Measurements from ENCODE around the gene BRSK1.
A peak's percentile ranks its signal among the peaks of the same experiment; 100 is the strongest.

The BRSK1 gene

GRCh38 chr19:55256562-55257460 is 27.0 kb upstream of the BRSK1 start:
- H3K4me2 ChIP-seq (ENCODE audit: low read length), result peak overlapping the region; percentile 94
- H3K9me3 ChIP-seq (replicated peaks; ENCODE audit: low read length), result no peaks in the 10 kb centered on the region
- peaks cover 42% of the 10 kb centered on the region for H3K4me1 ChIP-seq (ENCODE audit: control insufficient read depth, insufficient read depth, low read length)
- peak overlapping the region; percentile 96 for H3K9ac ChIP-seq (ENCODE audit: low read depth, low read length)
- no peaks in the 10 kb centered on the region for H3K27me3 ChIP-seq (ENCODE audit: control insufficient read depth, insufficient read depth, low read length)
- peak overlapping the region; percentile 79 for H3K4me3 ChIP-seq (ENCODE audit: low read length)
- H3K36me3 ChIP-seq (ENCODE audit: insufficient read depth, low read length), result peaks cover under 1% of the 10 kb centered on the region

- Histone ChIP-seq H3K36me3 (ENCODE audit: insufficient read depth, low read length) (peaks cover 6% of the 10 kb centered on the region), H3K9me3 (replicated peaks; ENCODE audit: low read length) (no peaks in the 10 kb centered on the region), H3K9ac (ENCODE audit: low read depth, low read length) (peak overlapping the region; percentile 96), H3K4me2 (ENCODE audit: low read length) (peak overlapping the region; percentile 94), H3K4me1 (ENCODE audit: control insufficient read depth, insufficient read depth, low read length) (peaks cover 41% of the 10 kb centered on the region), H3K4me3 (ENCODE audit: low read length) (peak overlapping the region; percentile 79), H3K27me3 (ENCODE audit: control insufficient read depth, insufficient read depth, low read length) (no peaks in the 10 kb centered on the region)
These were observed 26.1 kb upstream of the BRSK1 start for GRCh38 chr19:55257461-55258420.

GRCh38 chr19:55258476-55258827 is 25.3 kb upstream of the BRSK1 start:
- peak overlapping the region; percentile 96 for H3K9ac ChIP-seq (ENCODE audit: low read depth, low read length)
- H3K9me3 ChIP-seq (replicated peaks; ENCODE audit: low read length), result no peaks in the 10 kb centered on the region
- peaks cover 41% of the 10 kb centered on the region for H3K4me1 ChIP-seq (ENCODE audit: control insufficient read depth, insufficient read depth, low read length)
- H3K4me2 ChIP-seq (ENCODE audit: low read length), result peak overlapping the region; percentile 94
- peaks cover 6% of the 10 kb centered on the region for H3K36me3 ChIP-seq (ENCODE audit: insufficient read depth, low read length)
- H3K4me3 ChIP-seq (ENCODE audit: low read length), result peak overlapping the region; percentile 79
- no peaks in the 10 kb centered on the region for H3K27me3 ChIP-seq (ENCODE audit: control insufficient read depth, insufficient read depth, low read length)

- Histone ChIP-seq H3K9ac (ENCODE audit: low read depth, low read length) (peak within 1 kb of the TSS; percentile 96), H3K27me3 (ENCODE audit: control insufficient read depth, insufficient read depth, low read length) (no peaks in the 10 kb centered on the region), H3K9me3 (replicated peaks; ENCODE audit: low read length) (no peaks in the 10 kb centered on the region), H3K36me3 (ENCODE audit: insufficient read depth, low read length) (peaks cover 6% of the 10 kb centered on the region), H3K4me3 (ENCODE audit: low read length) (peak within 1 kb of the TSS; percentile 79), H3K4me2 (ENCODE audit: low read length) (peak within 1 kb of the TSS; percentile 94), H3K4me1 (ENCODE audit: control insufficient read depth, insufficient read depth, low read length) (peaks cover 41% of the 10 kb centered on the region)
These were observed 24.8 kb upstream of the BRSK1 start, which contains the start of gene PPP6R1 for GRCh38 chr19:55258828-55259539. Gene PPP6R1 (minus strand): TSS chr19:55259017. CDS start chr19:55247103, 11,914 bp downstream.

GRCh38 chr19:55259540-55260210 is 24.1 kb upstream of the BRSK1 start:
- Histone ChIP-seq H3K9ac (ENCODE audit: low read depth, low read length) (peak overlapping the region; percentile 90), H3K27me3 (ENCODE audit: control insufficient read depth, insufficient read depth, low read length) (no peaks in the 10 kb centered on the region), H3K4me2 (ENCODE audit: low read length) (peak overlapping the region; percentile 94), H3K4me3 (ENCODE audit: low read length) (peak overlapping the region; percentile 71), H3K4me1 (ENCODE audit: control insufficient read depth, insufficient read depth, low read length) (peaks cover 37% of the 10 kb centered on the region), H3K36me3 (ENCODE audit: insufficient read depth, low read length) (peaks cover 6% of the 10 kb centered on the region), H3K9me3 (replicated peaks; ENCODE audit: low read length) (no peaks in the 10 kb centered on the region)

- H3K4me1 ChIP-seq (ENCODE audit: control insufficient read depth, insufficient read depth, low read length), result peaks cover 17% of the 10 kb centered on the region
These were observed 22.1 kb upstream of the BRSK1 start for GRCh38 chr19:55261671-55262126.

GRCh38 chr19:55262359-55262758 is 21.4 kb upstream of the BRSK1 start:
- no peak overlapping the region for H3K4me2 ChIP-seq (ENCODE audit: low read length)
- no peak overlapping the region for H3K9ac ChIP-seq (ENCODE audit: low read depth, low read length)
- H3K9me3 ChIP-seq (replicated peaks; ENCODE audit: low read length), result no peaks in the 10 kb centered on the region
- peaks cover 6% of the 10 kb centered on the region for H3K36me3 ChIP-seq (ENCODE audit: insufficient read depth, low read length)
- no peaks in the 10 kb centered on the region for H3K27me3 ChIP-seq (ENCODE audit: control insufficient read depth, insufficient read depth, low read length)
- H3K4me1 ChIP-seq (ENCODE audit: control insufficient read depth, insufficient read depth, low read length), result peaks cover 10% of the 10 kb centered on the region
- H3K4me3 ChIP-seq (ENCODE audit: low read length), result no peak overlapping the region

More at GRCh38 chr19:55261671-55262126, 22.1 kb upstream of the BRSK1 start:
- Histone ChIP-seq H3K9me3 (replicated peaks; ENCODE audit: low read length) (no peaks in the 10 kb centered on the region), H3K4me2 (ENCODE audit: low read length) (no peak overlapping the region), H3K9ac (ENCODE audit: low read depth, low read length) (no peak overlapping the region), H3K4me3 (ENCODE audit: low read length) (no peak overlapping the region), H3K36me3 (ENCODE audit: insufficient read depth, low read length) (peaks cover 6% of the 10 kb centered on the region), H3K27me3 (ENCODE audit: control insufficient read depth, insufficient read depth, low read length) (no peaks in the 10 kb centered on the region)

- H3K27me3 ChIP-seq (ENCODE audit: control insufficient read depth, insufficient read depth, low read length), result no peaks in the 10 kb centered on the region
These were observed 19.3 kb upstream of the BRSK1 start for GRCh38 chr19:55264531-55264930.

GRCh38 chr19:55265173-55265572 is 18.6 kb upstream of the BRSK1 start:
- H3K36me3 ChIP-seq (ENCODE audit: insufficient read depth, low read length), result peaks cover 6% of the 10 kb centered on the region
- no peaks in the 10 kb centered on the region for H3K9me3 ChIP-seq (replicated peaks; ENCODE audit: low read length)
- H3K27me3 ChIP-seq (ENCODE audit: control insufficient read depth, insufficient read depth, low read length), result no peaks in the 10 kb centered on the region
- H3K4me1 ChIP-seq (ENCODE audit: control insufficient read depth, insufficient read depth, low read length), result no peaks in the 10 kb centered on the region
- H3K9ac ChIP-seq (ENCODE audit: low read depth, low read length), result no peak overlapping the region
- H3K4me3 ChIP-seq (ENCODE audit: low read length), result no peak overlapping the region
- H3K4me2 ChIP-seq (ENCODE audit: low read length), result no peak overlapping the region

More at GRCh38 chr19:55264531-55264930, 19.3 kb upstream of the BRSK1 start:
- Histone ChIP-seq H3K4me1 (ENCODE audit: control insufficient read depth, insufficient read depth, low read length) (peaks cover 5% of the 10 kb centered on the region), H3K9me3 (replicated peaks; ENCODE audit: low read length) (no peaks in the 10 kb centered on the region), H3K4me2 (ENCODE audit: low read length) (no peak overlapping the region), H3K4me3 (ENCODE audit: low read length) (no peak overlapping the region), H3K36me3 (ENCODE audit: insufficient read depth, low read length) (peaks cover 6% of the 10 kb centered on the region), H3K9ac (ENCODE audit: low read depth, low read length) (no peak overlapping the region)

GRCh38 chr19:55265723-55266386 is 17.9 kb upstream of the BRSK1 start:
- Histone ChIP-seq H3K4me1 (ENCODE audit: control insufficient read depth, insufficient read depth, low read length) (no peaks in the 10 kb centered on the region), H3K9ac (ENCODE audit: low read depth, low read length) (no peak overlapping the region), H3K36me3 (ENCODE audit: insufficient read depth, low read length) (peaks cover 6% of the 10 kb centered on the region), H3K4me3 (ENCODE audit: low read length) (no peak overlapping the region), H3K9me3 (replicated peaks; ENCODE audit: low read length) (no peaks in the 10 kb centered on the region), H3K27me3 (ENCODE audit: control insufficient read depth, insufficient read depth, low read length) (no peaks in the 10 kb centered on the region), H3K4me2 (ENCODE audit: low read length) (no peak overlapping the region)
